GM12878 (cell line): Measurements from ENCODE around the gene SLC24A4.

Experiments used
- ATF7 ChIP-seq: fragments of 450-650 bp; IDR thresholded peaks from 2 replicates; pipeline ENCODE4 v1.6.1; 2016; ENCODE audit warnings: low read depth, mild to moderate bottlenecking
- CBX3 ChIP-seq: fragments of 200-600 bp; sonication (generic); IDR thresholded peaks from 2 replicates; pipeline ENCODE4 v1.6.1; 2016; ENCODE audit warnings: low read depth, borderline replicate concordance
- EZH2 ChIP-seq: IDR thresholded peaks from 2 replicates; pipeline ENCODE4 v1.6.1; 2012; ENCODE audit warnings: low read depth, mild to moderate bottlenecking, control low read depth, inconsistent platforms, low read length, borderline replicate concordance; ENCODE audit not compliant: control insufficient read depth
- IKZF1 ChIP-seq: fragments of 450-650 bp; conservative IDR thresholded peaks from 2 replicates; pipeline ENCODE4 v1.6.1; 2017; ENCODE audit warnings: antibody characterized with exemption, mild to moderate bottlenecking
- POLR2A ChIP-seq: IDR thresholded peaks from 2 replicates; pipeline ENCODE4 v1.6.1; 2011; ENCODE audit warnings: low read depth, mild to moderate bottlenecking, low read length
- POLR2AphosphoS5 ChIP-seq: IDR thresholded peaks from 2 replicates; pipeline ENCODE4 v1.6.1; 2011; ENCODE audit warnings: mild to moderate bottlenecking, low read length, inconsistent platforms
- RAD51 ChIP-seq: fragments of 450-650 bp; IDR thresholded peaks from 2 replicates; pipeline ENCODE4 v1.6.1; 2016; ENCODE audit warnings: moderate library complexity, mild to moderate bottlenecking, inconsistent platforms
- REST ChIP-seq: IDR thresholded peaks from 2 replicates; pipeline ENCODE4 v1.6.1; 2012; ENCODE audit warnings: mild to moderate bottlenecking, low read depth, low read length
- SRF ChIP-seq, 2 experiments: IDR thresholded peaks; 2 replicates each; pipeline ENCODE4 v1.6.1; 2011; ENCODE audit warnings: low read depth in 2 of 2, low read length in 2 of 2, mild to moderate bottlenecking in 1 of 2, moderate library complexity in 1 of 2
- ZNF592 ChIP-seq: fragments of 450-650 bp; IDR thresholded peaks from 2 replicates; pipeline ENCODE4 v1.6.1; 2017; ENCODE audit warnings: mild to moderate bottlenecking, moderate library complexity
- TF ChIP-seq, protein P1 (sequence below), 3 experiments: IDR thresholded peaks in 2 of 3; conservative IDR thresholded peaks in 1 of 3; 2 replicates each; pipeline ENCODE4 v1.5.1; 2011; ENCODE audit warnings: low read depth in 3 of 3, low read length in 3 of 3, mild to moderate bottlenecking in 3 of 3, control low read depth in 2 of 3, moderate library complexity in 2 of 3, inconsistent platforms in 1 of 3, mixed read lengths in 1 of 3; ENCODE audit not compliant: control insufficient read depth in 2 of 3, insufficient read depth in 1 of 3; ENCODE audit errors: extremely low read depth in 1 of 3

- TF ChIP-seq CBX3 (no peak), REST (no peak), ATF7 (no peak), IKZF1 (no peak), EZH2 (no peak), SRF (IDR thresholded peaks at IDR 0.05; ENCODE audit: low read depth in 2 of 2, low read length in 2 of 2) (no peak), POLR2A (no peak), ZNF592 (no peak), RAD51 (no peak), POLR2AphosphoS5 (no peak)
- TF ChIP-seq, protein P1, sequence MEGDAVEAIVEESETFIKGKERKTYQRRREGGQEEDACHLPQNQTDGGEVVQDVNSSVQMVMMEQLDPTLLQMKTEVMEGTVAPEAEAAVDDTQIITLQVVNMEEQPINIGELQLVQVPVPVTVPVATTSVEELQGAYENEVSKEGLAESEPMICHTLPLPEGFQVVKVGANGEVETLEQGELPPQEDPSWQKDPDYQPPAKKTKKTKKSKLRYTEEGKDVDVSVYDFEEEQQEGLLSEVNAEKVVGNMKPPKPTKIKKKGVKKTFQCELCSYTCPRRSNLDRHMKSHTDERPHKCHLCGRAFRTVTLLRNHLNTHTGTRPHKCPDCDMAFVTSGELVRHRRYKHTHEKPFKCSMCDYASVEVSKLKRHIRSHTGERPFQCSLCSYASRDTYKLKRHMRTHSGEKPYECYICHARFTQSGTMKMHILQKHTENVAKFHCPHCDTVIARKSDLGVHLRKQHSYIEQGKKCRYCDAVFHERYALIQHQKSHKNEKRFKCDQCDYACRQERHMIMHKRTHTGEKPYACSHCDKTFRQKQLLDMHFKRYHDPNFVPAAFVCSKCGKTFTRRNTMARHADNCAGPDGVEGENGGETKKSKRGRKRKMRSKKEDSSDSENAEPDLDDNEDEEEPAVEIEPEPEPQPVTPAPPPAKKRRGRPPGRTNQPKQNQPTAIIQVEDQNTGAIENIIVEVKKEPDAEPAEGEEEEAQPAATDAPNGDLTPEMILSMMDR (IDR thresholded peaks at IDR 0.05 in 2 of 3, conservative IDR thresholded peaks at IDR 0.05 in 1 of 3; ENCODE audit: control insufficient read depth in 2 of 3, extremely low read depth in 1 of 3, insufficient read depth in 1 of 3, low read depth in 3 of 3, low read length in 3 of 3) = no peak
These were observed 6.0 kb upstream of the SLC24A4 start for GRCh38 chr14:92316937-92317336.
